Hematopoietic multipotent progenitor cell treated with erythropoietin and hydrocortisone succinate and interleukin-3 and kit ligand, for 15 days (in vitro differentiated cells): Measurements from ENCODE around the gene LRRC4B.
A peak's percentile ranks its signal among the peaks of the same experiment; 100 is the strongest.
"Not testable (repeated sequence)": the region's sequence is repeated elsewhere in the genome, so short reads cannot be mapped to it uniquely, and the experiment has no call there.

Experiments used
- DNase-seq: peaks from one replicate; pipeline ENCODE4 v3.0.0-alpha.2; 2015; ENCODE audit warnings: low spot score

LRRC4B gene

GRCh38 chr19:50486823-50487515 lies 81.3 kb downstream of the LRRC4B start:
- peak; percentile 33 for DNase-seq

GRCh38 chr19:50485284-50485955 lies 82.8 kb downstream of the LRRC4B start:
- no peak for DNase-seq

GRCh38 chr19:50482916-50483315 lies 85.3 kb downstream of the LRRC4B start:
- no peak for DNase-seq

- DNase-seq = no peak
These were observed 85.9 kb downstream of the LRRC4B start for GRCh38 chr19:50482271-50482855.

- no peak for DNase-seq
These were observed 86.7 kb downstream of the LRRC4B start for GRCh38 chr19:50481351-50482149.

GRCh38 chr19:50480281-50481111 lies 87.7 kb downstream of the LRRC4B start:
- DNase-seq = no peak

GRCh38 chr19:50479761-50480251 lies 88.4 kb downstream of the LRRC4B start:
- no peak for DNase-seq

- DNase-seq = peak; percentile 31
These were observed 89.1 kb downstream of the LRRC4B start for GRCh38 chr19:50478901-50479715.

- no peak for DNase-seq
These were observed 90.3 kb downstream of the LRRC4B start for GRCh38 chr19:50477751-50478515.

GRCh38 chr19:50476907-50477238 lies 91.4 kb downstream of the LRRC4B start:
- no peak for DNase-seq

- DNase-seq = peak; percentile 78
These were observed 91.9 kb downstream of the LRRC4B start, which contains the start of the genes EMC10 and GARIN5A for GRCh38 chr19:50476224-50476906. Gene EMC10 (plus strand): TSS chr19:50476507. CDS start chr19:50476545, 38 bp downstream. Gene GARIN5A (minus strand): TSS chr19:50476848. CDS start chr19:50476388, 460 bp downstream.

- no peak for DNase-seq
These were observed 92.5 kb downstream of the LRRC4B start for GRCh38 chr19:50475736-50476223.

GRCh38 chr19:50475101-50475568 lies 93.1 kb downstream of the LRRC4B start:
- no peak for DNase-seq

GRCh38 chr19:50473336-50473735 lies 94.9 kb downstream of the LRRC4B start:
- DNase-seq = not testable (repeated sequence)

GRCh38 chr19:50468818-50469217 lies 99.4 kb downstream of the LRRC4B start:
- no peak for DNase-seq

GRCh38 chr19:50467566-50467965 lies 100.7 kb downstream of the LRRC4B start:
- no peak for DNase-seq
